Spleen (tissue), 11 donors: ENCODE measurements around the gene PARP9. TPM values are rescaled to one million over a fixed set of nuclear protein-coding genes. Genes with fewer than 3 reads are reported as not detected.

Source experiments
- DNase-seq: peaks from one replicate; pipeline ENCODE4 v3.0.0-alpha.2; 2020
- H3K27ac ChIP-seq, 8 donors: fragments of 200-600 bp; sonication (generic) in 7 of 8; 1 replicate in 4 of 8; 2 replicates in 4 of 8; pipeline versions ENCODE4 v1.5.0 to v1.8.0; 2016 to 2021; ENCODE audit warnings: inconsistent platforms in 4 of 8, mild to moderate bottlenecking in 4 of 8, moderate library complexity in 1 of 8
- H3K27me3 ChIP-seq, 7 donors: fragments of 200-600 bp; sonication (generic) in 6 of 7; replicated peaks in 1 of 7; 1 replicate in 4 of 7; 2 replicates in 3 of 7; pipeline versions ENCODE4 v1.5.0 to v1.8.0; 2016 to 2021; ENCODE audit warnings: inconsistent platforms in 3 of 7, mild to moderate bottlenecking in 1 of 7
- H3K36me3 ChIP-seq, 6 donors: fragments of 200-600 bp; sonication (generic) in 5 of 6; 1 replicate in 4 of 6; 2 replicates in 2 of 6; pipeline versions ENCODE4 v1.5.0 to v1.8.0; 2016 to 2021; ENCODE audit warnings: inconsistent platforms in 2 of 6
- H3K4me1 ChIP-seq, 6 donors: fragments of 200-600 bp; sonication (generic) in 5 of 6; 1 replicate in 3 of 6; 2 replicates in 3 of 6; pipeline versions ENCODE4 v1.5.0 to v1.8.0; 2016 to 2021; ENCODE audit warnings: inconsistent platforms in 3 of 6
- H3K4me3 ChIP-seq, 8 donors: fragments of 200-600 bp; sonication (generic) in 7 of 8; 1 replicate in 4 of 8; 2 replicates in 4 of 8; pipeline versions ENCODE4 v1.5.0 to v1.8.0; 2016 to 2021; ENCODE audit warnings: inconsistent platforms in 4 of 8, mild to moderate bottlenecking in 4 of 8, moderate library complexity in 2 of 8
- H3K9me3 ChIP-seq, 8 donors: fragments of 200-600 bp; sonication (generic) in 7 of 8; 1 replicate in 4 of 8; 2 replicates in 4 of 8; pipeline versions ENCODE4 v1.5.0 to v1.8.0; 2016 to 2021; ENCODE audit warnings: inconsistent platforms in 4 of 8
- POLR2A ChIP-seq, 3 donors: fragments of 450-650 bp; IDR thresholded peaks; one replicate each; pipeline ENCODE4 v1.5.1; 2017; ENCODE audit warnings: antibody characterized with exemption in 3 of 3, mild to moderate bottlenecking in 1 of 3
- POLR2AphosphoS5 ChIP-seq, 3 donors: sonication (generic); formaldehyde crosslinking; IDR thresholded peaks; one replicate each; pipeline ENCODE4 v1.5.1; 2017; ENCODE audit warnings: antibody characterized with exemption in 3 of 3
- WGBS, 5 donors: extraction: QIAGEN DNeasy Blood & Tissue Kit in 3 of 5; methylation state at CpG; one replicate each; pipeline versions ENCODE4 v1.1.5 to v1.1.7; 2013 to 2018; 5-methylcytosine and 5-hydroxymethylcytosine counted together
- intact Hi-C: fragments of 100-400 bp; cut with DNase I; formaldehyde crosslinking; loops from one replicate; pipeline ENCODE4 v1.15.0; 2023; ENCODE audit warnings: low total_unique reads
- polyA plus RNA-seq, 3 donors: library from polyadenylated mRNA; stranded (reverse); fragments of 200-250 nt; gene quantifications; one replicate each; pipeline ENCODE4 v1.2.1, GENCODE V29; 2013
- total RNA-seq, 7 donors: library from RNA; depleted of rRNA in 3 of 7; stranded (reverse); fragments of >200 nt in 3 of 7; fragmentation: NEBNext Ultra II Directional in 4 of 7; extraction: Animal tissue kit (Norgen Biotek cat#: 25700) in 4 of 7; gene quantifications; one replicate each; pipeline versions ENCODE4 v1.1.0 to v1.2.1, GENCODE V29; 2016 to 2021
- TF ChIP-seq, protein P1 (sequence below), 11 experiments: fragments of 200-600 bp in 7 of 11; fragments of 450-650 bp in 4 of 11; sonication (generic) in 4 of 11; IDR thresholded peaks in 8 of 11; conservative IDR thresholded peaks in 3 of 11; 1 replicate in 7 of 11; 2 replicates in 4 of 11; pipeline versions ENCODE4 v1.4.0 to v1.8.0; 2016 to 2021; ENCODE audit warnings: antibody characterized with exemption in 11 of 11, inconsistent platforms in 4 of 11, mild to moderate bottlenecking in 1 of 11
- donor health status: healthy with polysubstance abuse.
- donor health status: DM: no; HTN: no; CAD: no; lungs with moderate emphysema.
- donor health status: DM: no; HTN: no; CAD: no.
- donor health status: Bipolar disorder and iron deficiency.
- donor health status: healthy.
- donor health status: DM: no; HTN: no; CAD: no.
- donor health status: DM: yes; HTN: yes; CAD: no.

The PARP9 gene
- total and polyA plus RNA-seq, 10 donors = 24.0 to 72.6 (median 61.8) TPM

DNA sequence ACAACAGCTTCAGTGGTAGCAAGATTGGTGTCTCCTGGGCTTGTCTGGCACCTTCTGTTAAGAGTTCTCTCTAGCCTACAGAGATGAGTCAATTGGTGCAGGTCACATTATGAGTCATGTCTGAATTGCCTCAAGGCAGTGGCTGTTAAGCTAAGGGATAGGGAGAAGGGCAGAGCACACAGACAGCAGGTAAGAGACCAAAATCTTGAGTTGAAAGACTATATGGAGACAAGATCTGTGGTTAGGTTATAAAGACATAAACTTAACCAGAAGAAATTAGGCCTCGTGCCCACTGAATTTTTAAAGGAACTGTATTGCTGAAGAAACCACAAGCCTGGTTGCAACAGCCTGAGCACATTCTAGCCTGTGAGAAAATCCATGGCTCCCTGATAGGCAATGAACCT lies 30.2 kb downstream of the PARP9 start:
- Histone ChIP-seq H3K4me1 (peaks cover 0 to 19% (median 5%) of the 10 kb centered on the region in 6 donors), H3K27ac (no peak overlapping the region), H3K27me3 (no peaks in the 10 kb centered on the region), H3K4me3 (no peak overlapping the region), H3K36me3 (peaks cover 21 to 100% (median 81%) of the 10 kb centered on the region in 6 donors), H3K9me3 (no peaks in the 10 kb centered on the region)
- intact Hi-C loops = no loop called here
- no peak for TF ChIP-seq POLR2A (IDR thresholded peaks at IDR 0.05)
- TF ChIP-seq, protein P1, sequence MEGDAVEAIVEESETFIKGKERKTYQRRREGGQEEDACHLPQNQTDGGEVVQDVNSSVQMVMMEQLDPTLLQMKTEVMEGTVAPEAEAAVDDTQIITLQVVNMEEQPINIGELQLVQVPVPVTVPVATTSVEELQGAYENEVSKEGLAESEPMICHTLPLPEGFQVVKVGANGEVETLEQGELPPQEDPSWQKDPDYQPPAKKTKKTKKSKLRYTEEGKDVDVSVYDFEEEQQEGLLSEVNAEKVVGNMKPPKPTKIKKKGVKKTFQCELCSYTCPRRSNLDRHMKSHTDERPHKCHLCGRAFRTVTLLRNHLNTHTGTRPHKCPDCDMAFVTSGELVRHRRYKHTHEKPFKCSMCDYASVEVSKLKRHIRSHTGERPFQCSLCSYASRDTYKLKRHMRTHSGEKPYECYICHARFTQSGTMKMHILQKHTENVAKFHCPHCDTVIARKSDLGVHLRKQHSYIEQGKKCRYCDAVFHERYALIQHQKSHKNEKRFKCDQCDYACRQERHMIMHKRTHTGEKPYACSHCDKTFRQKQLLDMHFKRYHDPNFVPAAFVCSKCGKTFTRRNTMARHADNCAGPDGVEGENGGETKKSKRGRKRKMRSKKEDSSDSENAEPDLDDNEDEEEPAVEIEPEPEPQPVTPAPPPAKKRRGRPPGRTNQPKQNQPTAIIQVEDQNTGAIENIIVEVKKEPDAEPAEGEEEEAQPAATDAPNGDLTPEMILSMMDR (IDR thresholded peaks at IDR 0.05 in 8 of 11, conservative IDR thresholded peaks at IDR 0.05 in 3 of 11) = no peak
- no peak for TF ChIP-seq POLR2AphosphoS5 (IDR thresholded peaks at IDR 0.05)
- DNase-seq = no peak
- WGBS, 5 donors = 22 to 41% (median 30%) methylated on average over 1 of the region's 1 CpG

DNA sequence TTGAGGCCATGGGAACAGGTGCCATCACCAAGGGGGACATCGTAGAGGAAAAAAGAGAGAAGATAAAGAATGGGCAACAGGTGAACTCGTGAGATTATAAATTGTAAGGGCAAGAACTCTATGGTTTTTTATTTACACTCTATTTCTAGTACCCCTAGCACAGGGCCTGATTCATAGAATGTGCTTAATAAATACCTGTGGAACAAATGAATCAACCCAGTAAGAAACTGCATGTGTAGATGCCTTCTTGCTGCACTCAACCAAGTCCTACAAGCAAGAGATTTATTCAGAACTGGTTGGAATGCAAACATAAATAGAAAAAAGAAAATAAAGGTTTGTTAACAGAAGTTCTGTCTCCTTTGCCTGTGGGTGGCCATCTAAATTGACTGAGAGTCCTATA lies 30.6 kb downstream of the PARP9 start:
- intact Hi-C loops = no loop called here
- Histone ChIP-seq H3K4me3 (no peak overlapping the region), H3K36me3 (peaks cover 21 to 100% (median 81%) of the 10 kb centered on the region in 6 donors), H3K27ac (no peak overlapping the region), H3K4me1 (peaks cover 0 to 14% (median 5%) of the 10 kb centered on the region in 6 donors), H3K27me3 (no peaks in the 10 kb centered on the region), H3K9me3 (no peaks in the 10 kb centered on the region)
- DNase-seq = no peak
- TF ChIP-seq, protein P1 (IDR thresholded peaks at IDR 0.05 in 8 of 11, conservative IDR thresholded peaks at IDR 0.05 in 3 of 11) = no peak
- TF ChIP-seq POLR2AphosphoS5 (IDR thresholded peaks at IDR 0.05) (no peak), POLR2A (IDR thresholded peaks at IDR 0.05) (no peak)
- WGBS, 5 donors = 82 to 88% (median 85%) methylated on average over 2 of the region's 2 CpGs

DNA sequence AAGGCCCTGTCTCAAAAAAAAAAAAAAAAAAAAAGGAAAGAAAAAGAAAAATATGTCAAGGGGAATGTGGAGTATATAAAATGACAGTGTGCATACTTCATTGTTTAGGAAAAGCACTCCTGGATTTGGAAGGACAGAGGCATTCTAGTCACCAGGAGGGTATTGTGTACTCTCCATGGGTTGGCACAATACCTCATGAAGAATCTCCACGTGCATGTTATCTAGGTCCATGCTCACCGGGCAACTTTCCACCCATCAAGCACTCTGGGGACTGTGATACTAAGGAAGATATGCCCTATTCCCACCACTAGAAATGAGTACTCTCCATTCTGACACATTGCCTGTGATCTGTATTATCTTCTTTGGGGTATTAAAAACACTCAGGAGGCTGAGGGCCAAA lies 33.9 kb downstream of the PARP9 start:
- WGBS, 5 donors = 85 to 100% (median 90%) methylated on average over 2 of the region's 2 CpGs
- no peaks in the 10 kb centered on the region for H3K27me3 ChIP-seq
- no peak for DNase-seq
- TF ChIP-seq POLR2AphosphoS5 (IDR thresholded peaks at IDR 0.05) = no peak
- TF ChIP-seq, protein P1 (IDR thresholded peaks at IDR 0.05 in 8 of 11, conservative IDR thresholded peaks at IDR 0.05 in 3 of 11) = no peak
- no peak for TF ChIP-seq POLR2A (IDR thresholded peaks at IDR 0.05)
- no peak overlapping the region for H3K4me3 ChIP-seq
- no peaks in the 10 kb centered on the region for H3K9me3 ChIP-seq
- no peak overlapping the region for H3K27ac ChIP-seq
- intact Hi-C loops = no loop called here
- no peaks in the 10 kb centered on the region for H3K4me1 ChIP-seq
- peaks cover 12 to 97% (median 67%) of the 10 kb centered on the region in 6 donors for H3K36me3 ChIP-seq

DNA sequence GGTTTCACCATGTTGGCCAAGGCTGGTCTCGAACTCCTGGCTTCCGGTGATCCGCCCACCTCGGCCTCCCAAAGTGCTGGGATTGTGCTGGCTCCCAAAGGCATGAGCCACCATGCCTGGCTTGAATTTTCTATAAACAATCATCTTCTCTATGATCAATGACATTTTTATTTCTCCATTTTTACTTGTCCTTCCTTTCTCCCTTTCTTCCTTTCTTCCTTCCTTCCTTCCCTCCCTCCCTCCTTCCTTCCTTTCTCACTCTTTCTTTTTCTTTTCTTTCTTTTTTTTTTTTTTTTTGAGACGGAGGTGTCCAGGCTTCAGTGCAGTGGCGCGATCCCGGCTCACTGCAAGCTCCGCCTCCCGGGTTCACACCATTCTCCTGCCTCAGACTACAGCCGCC lies 40.8 kb downstream of the PARP9 start:
- Histone ChIP-seq H3K9me3 (no peaks in the 10 kb centered on the region), H3K27ac (no peak overlapping the region), H3K27me3 (no peaks in the 10 kb centered on the region), H3K36me3 (peaks cover 0 to 28% (median 10%) of the 10 kb centered on the region in 6 donors), H3K4me1 (no peaks in the 10 kb centered on the region), H3K4me3 (no peak overlapping the region)
- no peak for TF ChIP-seq POLR2A (IDR thresholded peaks at IDR 0.05)
- TF ChIP-seq, protein P1 (IDR thresholded peaks at IDR 0.05 in 8 of 11, conservative IDR thresholded peaks at IDR 0.05 in 3 of 11) = no peak
- TF ChIP-seq POLR2AphosphoS5 (IDR thresholded peaks at IDR 0.05) = no peak
- intact Hi-C loops = no loop called here
- 92 to 97% (median 95%) methylated on average over 11 of the region's 11 CpGs for WGBS, 5 donors
- no peak for DNase-seq
